Keratinocyte (primary cell): ENCODE data around the gene PLA2G2F. TPM values are rescaled to one million over a fixed set of nuclear protein-coding genes. Genes with fewer than 3 reads are reported as not detected.

Experiments used
- DNase-seq: peaks from one replicate; pipeline ENCODE4 v3.0.0-alpha.2; 2011; ENCODE audit warnings: low read depth, missing footprints, low spot score
- FAIRE-seq: peaks from 2 replicates; lab custom pipeline; 2011; peaks lifted over from hg19 to GRCh38; lab: Jason Lieb, UNC
- H2AFZ ChIP-seq: 2 replicates; pipeline ENCODE4 v1.6.0; 2012; ENCODE audit warnings: low read length, control low read depth, inconsistent platforms; ENCODE audit not compliant: control insufficient read depth
- H3K27ac ChIP-seq: 2 replicates; pipeline ENCODE4 v1.5.1; 2011; ENCODE audit warnings: low read length; ENCODE audit not compliant: control insufficient read depth, insufficient read depth
- H3K27me3 ChIP-seq: 3 replicates; pipeline ENCODE4 v1.6.0; 2011; ENCODE audit warnings: low read length; ENCODE audit not compliant: control insufficient read depth, insufficient read depth; ENCODE audit errors: extremely low read depth
- H3K36me3 ChIP-seq, 2 experiments: 2 replicates in 1 of 2; 3 replicates in 1 of 2; pipeline ENCODE4 v1.5.1; 2011; ENCODE audit warnings: low read length in 2 of 2, mild to moderate bottlenecking in 1 of 2; ENCODE audit not compliant: control insufficient read depth in 2 of 2, insufficient read depth in 2 of 2; ENCODE audit errors: extremely low read depth in 1 of 2
- H3K4me1 ChIP-seq: 3 replicates; pipeline ENCODE4 v1.5.1; 2011; ENCODE audit warnings: low read length; ENCODE audit not compliant: control insufficient read depth, insufficient read depth; ENCODE audit errors: extremely low read depth
- H3K4me2 ChIP-seq: 3 replicates; pipeline ENCODE4 v1.6.0; 2011; ENCODE audit warnings: low read depth, low read length; ENCODE audit not compliant: control insufficient read depth, insufficient read depth; ENCODE audit errors: extremely low read depth
- H3K4me3 ChIP-seq, 3 experiments: fragments of 200-600 bp in 1 of 3; sonication (generic) in 1 of 3; 2 replicates in 2 of 3; 3 replicates in 1 of 3; pipeline ENCODE4 v1.5.1; 2011 to 2016; ENCODE audit warnings: low read length in 3 of 3, mild to moderate bottlenecking in 3 of 3, control low read depth in 2 of 3, inconsistent platforms in 1 of 3, low read depth in 1 of 3, mixed read lengths in 1 of 3, mixed run types in 1 of 3, moderate library complexity in 1 of 3; ENCODE audit not compliant: control insufficient read depth in 2 of 3, insufficient read depth in 2 of 3; ENCODE audit errors: extremely low read depth in 1 of 3
- H3K79me2 ChIP-seq: 2 replicates; pipeline ENCODE4 v1.6.0; 2012; ENCODE audit warnings: low read length; ENCODE audit not compliant: control insufficient read depth, insufficient read depth
- H3K9ac ChIP-seq: 3 replicates; pipeline ENCODE4 v1.6.0; 2011; ENCODE audit warnings: low read length; ENCODE audit not compliant: control insufficient read depth, insufficient read depth; ENCODE audit errors: extremely low read depth
- H3K9me1 ChIP-seq: 3 replicates; pipeline ENCODE4 v1.6.0; 2011; ENCODE audit warnings: low read length; ENCODE audit not compliant: control insufficient read depth, insufficient read depth; ENCODE audit errors: extremely low read depth
- H3K9me3 ChIP-seq: 2 replicates; pipeline ENCODE4 v1.5.1; 2012; ENCODE audit warnings: low read depth, low read length; ENCODE audit not compliant: control insufficient read depth
- H4K20me1 ChIP-seq: 3 replicates; pipeline ENCODE4 v1.6.0; 2011; ENCODE audit warnings: low read length; ENCODE audit not compliant: control insufficient read depth, insufficient read depth; ENCODE audit errors: extremely low read depth
- EZH2 ChIP-seq: IDR thresholded peaks from one replicate; pipeline ENCODE4 v1.6.1; 2012; ENCODE audit warnings: inconsistent platforms, mild to moderate bottlenecking, low read length, moderate library complexity
- dilution Hi-C: fragments of 300-500 bp; cut with MboI; formaldehyde crosslinking; loops from one replicate; pipeline ENCODE4 v1.7.0; 2020; ENCODE audit warnings: low sequenced_read_pairs; ENCODE audit not compliant: extremely low pct_ligation_motif_present
- polyA plus RNA-seq, 5 experiments: library from polyadenylated mRNA; depleted of rRNA in 3 of 5; stranded (reverse) in 3 of 5; stranded (forward) in 1 of 5; unstranded in 1 of 5; fragments of >200 nt; gene quantifications; 1 replicate in 1 of 5; 2 replicates in 3 of 5; 3 replicates in 1 of 5; pipeline versions ENCODE4 v1.2.1 to v1.2.3, GENCODE V29; 2011 to 2012; ENCODE audit warnings: missing spikeins in 2 of 5, low read depth in 1 of 5, low replicate concordance in 1 of 5
- TF ChIP-seq, protein P1 (sequence below), 3 experiments: IDR thresholded peaks in 1 of 3; conservative IDR thresholded peaks in 1 of 3; optimal IDR thresholded peaks in 1 of 3; 2 replicates in 2 of 3; 3 replicates in 1 of 3; pipeline versions ENCODE3 to v1.5.1; 2011; ENCODE audit warnings: low read length in 3 of 3, mild to moderate bottlenecking in 3 of 3, moderate library complexity in 2 of 3, control low read depth in 1 of 3, inconsistent platforms in 1 of 3; ENCODE audit not compliant: insufficient read depth in 2 of 3; ENCODE audit errors: extremely low read depth in 1 of 3

PLA2G2F gene
- polyA plus RNA-seq, 1 donor (not counting 4 experiments of a cell fraction or from before 2014, with no cell fraction given), result 0.26 TPM

DNA sequence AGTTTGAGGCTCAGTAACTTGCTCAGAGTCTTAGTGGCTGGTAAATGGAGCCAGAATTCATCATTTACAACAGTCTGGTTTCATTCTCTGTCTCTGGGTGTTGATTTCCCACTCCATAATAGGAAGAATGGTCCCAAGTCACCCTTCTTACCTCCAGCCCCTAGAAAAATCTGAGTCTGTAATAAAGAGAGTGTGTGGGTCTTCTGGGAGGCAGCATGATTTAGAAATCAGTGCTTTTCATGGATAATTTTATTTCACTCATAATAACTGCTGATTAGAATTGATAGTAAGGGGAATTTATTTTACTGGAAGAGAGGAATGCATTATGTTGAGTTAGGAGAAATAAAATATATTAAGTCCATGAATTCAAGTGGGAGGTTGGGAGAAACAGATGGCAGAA is 21.9 kb upstream of the PLA2G2F start:
- H4K20me1 ChIP-seq, result no peaks in the 10 kb centered on the region
- peaks cover under 1% of the 10 kb centered on the region for H3K4me1 ChIP-seq
- H3K9me3 ChIP-seq, result no peaks in the 10 kb centered on the region
- no peaks in the 10 kb centered on the region for H3K9me1 ChIP-seq
- dilution Hi-C loops, result no loop called here
- H2AFZ ChIP-seq, result no peak overlapping the region
- FAIRE-seq (no peak), DNase-seq (no peak)
- no peak overlapping the region for H3K4me2 ChIP-seq
- H3K27me3 ChIP-seq, result peaks cover 9% of the 10 kb centered on the region
- no peak overlapping the region for H3K4me3 ChIP-seq
- H3K9ac ChIP-seq, result no peak overlapping the region
- H3K79me2 ChIP-seq, result no peaks in the 10 kb centered on the region
- no peak overlapping the region for H3K27ac ChIP-seq
- no peak for TF ChIP-seq EZH2
- TF ChIP-seq, protein P1, sequence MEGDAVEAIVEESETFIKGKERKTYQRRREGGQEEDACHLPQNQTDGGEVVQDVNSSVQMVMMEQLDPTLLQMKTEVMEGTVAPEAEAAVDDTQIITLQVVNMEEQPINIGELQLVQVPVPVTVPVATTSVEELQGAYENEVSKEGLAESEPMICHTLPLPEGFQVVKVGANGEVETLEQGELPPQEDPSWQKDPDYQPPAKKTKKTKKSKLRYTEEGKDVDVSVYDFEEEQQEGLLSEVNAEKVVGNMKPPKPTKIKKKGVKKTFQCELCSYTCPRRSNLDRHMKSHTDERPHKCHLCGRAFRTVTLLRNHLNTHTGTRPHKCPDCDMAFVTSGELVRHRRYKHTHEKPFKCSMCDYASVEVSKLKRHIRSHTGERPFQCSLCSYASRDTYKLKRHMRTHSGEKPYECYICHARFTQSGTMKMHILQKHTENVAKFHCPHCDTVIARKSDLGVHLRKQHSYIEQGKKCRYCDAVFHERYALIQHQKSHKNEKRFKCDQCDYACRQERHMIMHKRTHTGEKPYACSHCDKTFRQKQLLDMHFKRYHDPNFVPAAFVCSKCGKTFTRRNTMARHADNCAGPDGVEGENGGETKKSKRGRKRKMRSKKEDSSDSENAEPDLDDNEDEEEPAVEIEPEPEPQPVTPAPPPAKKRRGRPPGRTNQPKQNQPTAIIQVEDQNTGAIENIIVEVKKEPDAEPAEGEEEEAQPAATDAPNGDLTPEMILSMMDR (optimal IDR thresholded peaks at IDR 0.05 in 1 of 3, IDR thresholded peaks at IDR 0.05 in 1 of 3, conservative IDR thresholded peaks at IDR 0.05 in 1 of 3; ENCODE audit: extremely low read depth in 1 of 3, insufficient read depth in 2 of 3, low read length in 3 of 3), result no peak
- no peaks in the 10 kb centered on the region for H3K36me3 ChIP-seq

DNA sequence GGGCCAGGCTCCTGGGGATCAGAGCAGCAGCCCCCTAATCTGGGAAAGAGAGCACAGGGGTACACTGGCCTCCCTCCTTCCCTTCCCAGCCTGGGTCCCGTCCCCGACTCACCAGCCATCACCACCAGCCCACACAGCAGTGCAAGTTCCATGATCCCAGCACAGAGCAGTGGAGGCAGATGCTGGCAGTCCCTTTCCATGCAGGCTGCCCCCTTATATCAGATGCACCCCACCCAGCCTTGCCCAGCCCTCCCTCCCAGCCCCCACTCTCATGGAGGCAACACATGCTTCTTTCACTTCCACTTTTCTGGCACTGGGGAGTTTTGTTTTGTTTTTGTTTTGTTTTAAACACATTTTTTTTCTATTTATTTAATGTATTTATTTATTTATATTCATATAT is 19.8 kb upstream of the PLA2G2F start, which contains the start of gene PLA2G2D:
TSS of gene PLA2G2D (minus strand) at position 190 of the 400 bp plus-strand sequence. CDS start at position 152, 38 bp downstream.
- Histone ChIP-seq H3K9me1 (no peaks in the 10 kb centered on the region), H3K9me3 (no peaks in the 10 kb centered on the region), H3K27ac (no peak within 1 kb of the TSS), H3K27me3 (peaks cover 9% of the 10 kb centered on the region), H3K4me1 (peaks cover 5% of the 10 kb centered on the region), H4K20me1 (no peaks in the 10 kb centered on the region), H3K36me3 (no peaks in the 10 kb centered on the region), H2AFZ (no peak within 1 kb of the TSS), H3K4me3 (no peak within 1 kb of the TSS), H3K9ac (no peak within 1 kb of the TSS), H3K79me2 (no peaks in the 10 kb centered on the region), H3K4me2 (no peak within 1 kb of the TSS)
- no peak for TF ChIP-seq EZH2
- TF ChIP-seq, protein P1 (optimal IDR thresholded peaks at IDR 0.05 in 1 of 3, IDR thresholded peaks at IDR 0.05 in 1 of 3, conservative IDR thresholded peaks at IDR 0.05 in 1 of 3; ENCODE audit: extremely low read depth in 1 of 3, insufficient read depth in 2 of 3, low read length in 3 of 3), result no peak
- dilution Hi-C loops, result no loop called here
- DNase-seq (no peak), FAIRE-seq (no peak)
